Measurements from ENCODE around the gene ATP13A4.

ATP13A4 gene

DNA sequence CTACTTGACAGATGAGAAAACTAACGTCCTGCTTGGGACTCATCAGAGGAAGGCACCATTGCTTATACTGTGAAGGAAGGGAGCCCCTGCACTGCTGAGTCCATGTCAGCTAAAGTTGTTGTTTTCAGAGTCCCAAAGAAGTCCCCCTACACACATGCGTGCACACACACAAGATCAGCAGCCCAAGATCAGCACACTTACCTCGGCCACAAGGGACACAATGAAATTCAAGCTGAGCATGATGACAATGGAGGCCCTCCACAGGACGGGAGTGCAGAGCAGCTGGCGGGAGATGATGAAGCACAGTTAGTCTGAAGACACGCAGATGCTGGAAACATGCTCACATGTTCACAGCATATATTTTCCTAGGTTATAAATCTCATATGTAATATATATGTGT lies 147.6 kb downstream of the ATP13A4 start:
- in situ Hi-C loops (cut with HindIII; ENCODE audit: low sequenced_read_pairs), result no loop called here

- in situ Hi-C loops (cut with HindIII; ENCODE audit: low sequenced_read_pairs), result no loop called here
Measured at GRCh38 chr3:193403307-193403706, 151.4 kb downstream of the ATP13A4 start.

- in situ Hi-C loops (cut with HindIII; ENCODE audit: low sequenced_read_pairs), result no loop called here
Measured at GRCh38 chr3:193400304-193400703, 154.4 kb downstream of the ATP13A4 start.

GRCh38 chr3:193396451-193397244 lies 158.0 kb downstream of the ATP13A4 start:
- in situ Hi-C loops (cut with HindIII; ENCODE audit: low sequenced_read_pairs), result no loop called here

DNA sequence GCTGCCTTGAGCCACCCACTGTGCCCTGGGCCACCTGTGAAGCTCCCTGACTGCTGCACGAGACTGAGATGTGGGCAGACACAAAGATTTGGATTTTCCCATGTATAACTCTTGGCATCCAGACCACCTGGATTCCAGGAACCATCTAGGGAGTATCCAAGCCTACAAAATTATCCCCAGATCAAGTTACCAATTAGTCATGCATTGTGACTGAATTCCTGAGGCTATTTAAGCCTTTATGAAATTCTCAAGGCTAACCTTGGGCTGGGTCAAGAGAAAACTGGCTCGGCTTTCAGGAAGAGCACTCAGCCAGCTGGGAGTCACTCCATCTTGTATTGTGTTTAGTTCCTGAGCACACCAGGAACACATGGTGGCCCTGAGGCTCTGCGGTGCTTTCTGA lies 162.8 kb downstream of the ATP13A4 start:
- in situ Hi-C loops (cut with HindIII; ENCODE audit: low sequenced_read_pairs), result no loop called here

- in situ Hi-C loops (cut with HindIII; ENCODE audit: low sequenced_read_pairs), result no loop called here
Measured at GRCh38 chr3:193389335-193389734, 165.4 kb downstream of the ATP13A4 start.

DNA sequence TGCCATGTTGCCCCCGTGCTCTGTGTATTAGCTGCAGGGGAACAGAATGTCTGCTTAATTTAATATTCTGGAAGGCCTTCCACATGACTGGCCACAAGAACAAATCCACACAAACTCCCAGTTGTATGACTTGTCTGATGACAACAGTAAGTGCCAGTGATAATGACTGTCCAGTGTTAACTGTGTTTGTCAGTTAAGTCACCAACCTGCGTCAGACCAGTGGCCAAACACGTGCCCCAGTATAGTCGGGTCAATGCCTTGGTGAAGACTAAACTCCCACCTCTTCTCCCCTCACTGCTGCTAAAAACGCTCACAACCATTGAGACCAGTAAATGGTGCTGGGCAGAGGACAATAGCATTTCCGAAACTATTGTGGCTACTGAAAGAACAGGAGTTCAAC lies 166.3 kb downstream of the ATP13A4 start:
- in situ Hi-C loops (cut with HindIII; ENCODE audit: low sequenced_read_pairs), result no loop called here

GRCh38 chr3:193387596-193387995 lies 167.1 kb downstream of the ATP13A4 start:
- in situ Hi-C loops (cut with HindIII; ENCODE audit: low sequenced_read_pairs), result no loop called here

GRCh38 chr3:193378706-193379105 lies 176.0 kb downstream of the ATP13A4 start, which contains the start of gene ATP13A5:
Gene ATP13A5 (minus strand): TSS chr3:193378753. CDS start chr3:193378725, 28 bp downstream.
- in situ Hi-C loops (cut with HindIII; ENCODE audit: low sequenced_read_pairs), result no loop called here

DNA sequence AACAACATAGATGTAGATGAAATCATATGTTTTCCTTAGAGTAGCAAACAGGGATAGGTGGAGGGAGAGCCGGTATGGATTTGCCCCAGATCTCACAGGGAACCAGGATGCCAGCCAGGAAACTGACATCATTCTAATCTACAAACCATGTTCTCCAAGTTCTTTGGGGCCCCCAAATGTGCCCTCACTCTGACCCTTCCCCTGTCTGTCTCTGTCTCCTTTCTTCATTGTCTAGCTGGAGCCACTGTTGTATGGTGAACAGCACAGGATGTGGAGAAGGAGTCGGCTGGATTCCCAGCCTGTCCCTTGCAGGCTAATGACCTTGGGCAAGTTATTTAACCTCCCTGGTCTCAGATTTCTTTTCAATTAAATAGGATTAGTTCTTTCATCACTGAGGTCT lies 177.1 kb downstream of the ATP13A4 start:
- in situ Hi-C loops (cut with HindIII; ENCODE audit: low sequenced_read_pairs), result no loop called here

GRCh38 chr3:193375614-193376013 lies 179.1 kb downstream of the ATP13A4 start:
- in situ Hi-C loops (cut with HindIII; ENCODE audit: low sequenced_read_pairs), result no loop called here

GRCh38 chr3:193372783-193373182 lies 181.9 kb downstream of the ATP13A4 start:
- in situ Hi-C loops (cut with HindIII; ENCODE audit: low sequenced_read_pairs), result no loop called here

GRCh38 chr3:193367868-193368267 lies 186.8 kb downstream of the ATP13A4 start:
- in situ Hi-C loops (cut with HindIII; ENCODE audit: low sequenced_read_pairs), result loop anchor here (5.0 kb wide), 1 partner anchor 66 kb away; no protein-coding TSS in a partner anchor

DNA sequence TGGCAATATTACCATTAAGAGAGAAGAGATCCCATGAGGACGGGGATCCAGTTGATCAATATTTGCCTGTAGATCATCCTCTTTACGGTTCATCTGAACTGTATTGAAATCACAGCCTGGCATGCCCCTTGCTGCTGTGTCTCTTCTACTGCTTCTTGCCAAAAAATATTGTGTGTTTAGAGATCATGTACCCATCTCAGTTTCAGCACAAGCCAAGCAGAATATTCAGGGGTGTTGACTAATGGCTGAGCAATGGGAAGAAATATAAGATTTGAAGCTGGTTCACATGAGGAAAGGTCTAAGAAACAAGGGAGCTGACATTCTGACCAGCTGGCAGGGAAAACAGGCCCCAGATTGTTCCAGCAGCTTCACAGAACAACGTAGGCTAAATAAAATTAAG lies 197.4 kb downstream of the ATP13A4 start:
- in situ Hi-C loops (cut with HindIII; ENCODE audit: low sequenced_read_pairs), result no loop called here

DNA sequence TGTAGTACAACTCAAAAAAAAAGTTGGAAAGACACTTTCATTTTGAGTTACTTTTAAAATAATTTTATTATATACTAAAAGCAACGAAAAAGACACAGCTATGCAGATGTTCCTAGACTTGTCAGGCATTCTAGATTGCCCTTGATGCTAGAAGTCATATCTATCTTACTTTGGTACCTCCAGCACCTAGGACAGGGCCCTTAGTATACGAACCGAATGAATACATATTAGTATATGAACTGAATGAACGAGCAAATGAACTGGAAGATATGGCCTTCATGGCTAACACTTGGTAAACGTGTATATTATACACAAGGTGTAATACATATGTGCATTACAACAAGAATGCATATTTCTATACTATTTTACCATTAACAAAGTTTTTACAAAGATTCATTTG lies 200.3 kb downstream of the ATP13A4 start:
- in situ Hi-C loops (cut with HindIII; ENCODE audit: low sequenced_read_pairs), result no loop called here

Measured in endothelial cell of hepatic sinusoid (primary cell).